SU-DHL-6 (cell line): ENCODE measurements around the gene NUDT3.
"Not testable (repeated sequence)": the region's sequence is repeated elsewhere in the genome, so short reads cannot be mapped to it uniquely, and the experiment has no call there.

ENCODE experiments used
- H2AFZ ChIP-seq: fragments of 200-600 bp; sonication (generic); 2 replicates; pipeline ENCODE4 v1.6.1; 2014; ENCODE audit warnings: low read depth, mild to moderate bottlenecking, moderate library complexity, mixed read lengths, antibody characterized with exemption, low read length; ENCODE audit not compliant: severe bottlenecking
- H3F3A ChIP-seq: fragments of 200-600 bp; shearing (Covaris generic); 2 replicates; pipeline ENCODE4 v1.6.0; 2016; ENCODE audit warnings: antibody characterized with exemption, mild to moderate bottlenecking; ENCODE audit not compliant: insufficient read depth
- H3K27ac ChIP-seq: fragments of 200-600 bp; sonication (generic); 2 replicates; pipeline ENCODE4 v1.5.1; 2016; ENCODE audit warnings: low read depth, mild to moderate bottlenecking, low read length, moderate library complexity, mixed read lengths
- H3K27me3 ChIP-seq: fragments of 200-600 bp; sonication (generic), shearing (Covaris generic); 2 replicates; pipeline ENCODE4 v1.6.0; 2014; ENCODE audit warnings: mild to moderate bottlenecking, low read length
- H3K36me3 ChIP-seq: fragments of 200-600 bp; sonication (generic); 2 replicates; pipeline ENCODE4 v1.6.1; 2014; ENCODE audit warnings: mild to moderate bottlenecking, low read length, mixed read lengths
- H3K4me2 ChIP-seq: fragments of 300-600, 200-600 bp; shearing (Covaris generic), sonication (generic); 2 replicates; pipeline ENCODE4 v1.6.0; 2014; ENCODE audit warnings: low read length, low read depth, mild to moderate bottlenecking; ENCODE audit not compliant: poor library complexity, severe bottlenecking
- H3K4me3 ChIP-seq: fragments of 200-600 bp; sonication (generic); 2 replicates; pipeline ENCODE4 v1.5.1; 2014; ENCODE audit warnings: antibody characterized with exemption, low read length, mild to moderate bottlenecking, mixed read lengths; ENCODE audit not compliant: insufficient read depth, poor library complexity, severe bottlenecking
- H3K79me2 ChIP-seq: fragments of 200-600 bp; sonication (generic); 2 replicates; pipeline ENCODE4 v1.6.1; 2014; ENCODE audit warnings: mild to moderate bottlenecking, low read length, moderate library complexity; ENCODE audit not compliant: insufficient read depth
- H3K9ac ChIP-seq: fragments of 200-600 bp; sonication (generic); 2 replicates; pipeline ENCODE4 v1.7.0; 2014; ENCODE audit warnings: mild to moderate bottlenecking, low read length
- H3K9me2 ChIP-seq: fragments of 200-600 bp; sonication (generic); replicated peaks from 2 replicates; pipeline ENCODE4 v1.6.1; 2014; ENCODE audit warnings: low read length; ENCODE audit not compliant: insufficient read depth
- H3K9me3 ChIP-seq: fragments of 200-600 bp; sonication (generic); 2 replicates; pipeline ENCODE4 v1.6.1; 2014; ENCODE audit warnings: low read length, mixed read lengths; ENCODE audit not compliant: insufficient read depth
- H4K20me1 ChIP-seq: fragments of 200-600 bp; sonication (generic); 2 replicates; pipeline ENCODE4 v1.6.1; 2014; ENCODE audit warnings: low read depth, mild to moderate bottlenecking, antibody characterized with exemption, low read length, moderate library complexity, mixed read lengths
- CTCF ChIP-seq: fragments of 200-600 bp; sonication (generic); IDR thresholded peaks from one replicate; pipeline ENCODE4 v1.5.1; 2017; ENCODE audit warnings: antibody characterized with exemption, mild to moderate bottlenecking, low read length, moderate library complexity; ENCODE audit not compliant: insufficient read depth, poor library complexity, severe bottlenecking
- EZH2phosphoT487 ChIP-seq: fragments of 200-600 bp; sonication (generic), shearing (Covaris generic); conservative IDR thresholded peaks from 2 replicates; pipeline ENCODE4 v1.6.1; 2018; ENCODE audit warnings: mild to moderate bottlenecking, antibody characterized with exemption, low read length, moderate library complexity, mixed read lengths

Gene NUDT3

DNA sequence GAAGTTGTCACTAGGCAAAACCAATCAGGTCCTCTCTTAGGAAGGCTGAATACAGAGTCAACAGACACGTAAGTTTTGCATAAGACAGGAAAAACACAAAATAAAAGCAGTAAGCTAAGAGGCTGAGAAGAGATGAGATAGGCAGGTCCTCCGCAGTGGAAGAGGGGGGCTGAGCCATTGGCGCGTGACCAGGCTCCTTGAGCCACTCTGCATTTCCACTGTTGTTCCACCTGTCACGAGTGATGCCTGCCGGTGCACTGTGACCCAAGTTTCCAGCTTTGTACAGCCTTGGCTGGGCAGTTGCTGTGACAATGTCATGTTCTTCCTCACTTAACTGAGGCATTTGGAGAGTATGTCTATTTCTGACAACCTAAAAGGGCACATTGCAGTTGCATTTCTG, 58.6 kb downstream of the NUDT3 start:
- no peak for TF ChIP-seq CTCF
- no peak for TF ChIP-seq EZH2phosphoT487
- H3K4me2 ChIP-seq, result no peak overlapping the region
- peaks cover 31% of the 10 kb centered on the region; the same call in 1 of the 2 replicates for H3K79me2 ChIP-seq

DNA sequence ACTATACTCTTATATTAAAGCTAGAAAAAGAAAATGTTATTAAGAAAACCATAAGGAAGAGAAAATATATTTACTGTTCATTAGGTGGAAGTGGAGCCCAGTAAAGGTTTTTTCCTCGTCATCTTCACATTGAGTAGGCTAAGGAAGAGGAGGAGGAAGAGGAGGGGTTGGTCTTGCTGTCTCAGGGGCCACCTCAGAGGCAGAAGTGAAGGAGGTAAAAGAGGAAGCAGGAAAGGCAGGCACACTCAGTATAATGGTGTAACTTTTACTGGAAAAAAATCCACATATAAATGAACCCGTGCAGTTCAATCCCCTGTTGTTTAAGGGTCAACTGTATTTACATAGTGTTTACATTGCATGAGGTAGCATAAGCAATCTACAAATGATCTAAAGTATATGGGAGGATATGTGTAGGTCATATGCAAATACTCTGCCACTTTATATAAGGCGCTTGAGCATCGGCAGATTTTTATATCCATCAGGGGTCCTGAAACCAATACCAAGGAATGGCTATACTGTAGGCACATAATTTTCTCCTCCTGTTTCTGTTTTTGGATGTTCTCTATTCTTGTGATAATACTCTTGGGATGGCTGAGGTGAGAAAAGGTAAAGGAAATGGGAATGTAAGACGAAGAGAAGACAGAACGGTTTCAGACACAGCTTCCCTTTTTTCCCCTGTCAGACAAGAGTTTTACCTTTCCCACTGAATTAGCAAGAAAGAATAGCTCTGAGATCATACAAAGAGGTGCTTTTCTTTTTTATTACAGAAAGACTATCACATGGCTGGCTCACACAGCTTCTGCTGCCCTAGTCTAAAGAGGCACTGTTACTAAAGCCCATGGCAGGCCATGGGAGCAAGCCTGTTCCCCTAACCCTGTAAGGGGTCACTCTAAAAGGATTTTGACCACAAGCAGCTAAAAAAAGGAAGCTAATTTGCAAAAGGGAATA, 59.9 kb downstream of the NUDT3 start:
- TF ChIP-seq EZH2phosphoT487 (no peak), CTCF (no peak)
- Histone ChIP-seq H3K4me2 (peak overlapping the region; percentile 30), H3K27ac (peak overlapping the region; percentile 9; the same call in 1 of the 2 replicates), H3K9me3 (no peaks in the 10 kb centered on the region), H3K36me3 (peaks cover 5% of the 10 kb centered on the region; the same call in 1 of the 2 replicates), H2AFZ (no peak overlapping the region), H3F3A (peaks cover 10% of the 10 kb centered on the region; the same call in 1 of the 2 replicates), H4K20me1 (no peaks in the 10 kb centered on the region), H3K4me3 (no peak overlapping the region), H3K27me3 (no peaks in the 10 kb centered on the region), H3K79me2 (peaks cover 26% of the 10 kb centered on the region; the same call in 1 of the 2 replicates), H3K9me2 (no peaks in the 10 kb centered on the region), H3K9ac (peak overlapping the region; percentile 4; the same call in 1 of the 2 replicates)

More for the DNA sequence above, 58.6 kb downstream of the NUDT3 start:
- no peaks in the 10 kb centered on the region for H4K20me1 ChIP-seq
- no peak overlapping the region for H3K9ac ChIP-seq
- no peak overlapping the region for H3K4me3 ChIP-seq
- H3K9me2 ChIP-seq, result no peaks in the 10 kb centered on the region
- peaks cover 5% of the 10 kb centered on the region; the same call in 1 of the 2 replicates for H3F3A ChIP-seq
- no peak overlapping the region for H2AFZ ChIP-seq
- H3K36me3 ChIP-seq, result peaks cover 5% of the 10 kb centered on the region; the same call in 1 of the 2 replicates
- no peaks in the 10 kb centered on the region for H3K9me3 ChIP-seq
- H3K27me3 ChIP-seq, result no peaks in the 10 kb centered on the region
- H3K27ac ChIP-seq, result no peak overlapping the region

- H3K36me3 ChIP-seq, result peaks cover 5% of the 10 kb centered on the region; the same call in 1 of the 2 replicates
- H3K79me2 ChIP-seq, result peaks cover 26% of the 10 kb centered on the region; the same call in 1 of the 2 replicates
- no peak overlapping the region for H3K4me3 ChIP-seq
- H3K9me3 ChIP-seq, result no peaks in the 10 kb centered on the region
- peaks cover 10% of the 10 kb centered on the region; the same call in 1 of the 2 replicates for H3F3A ChIP-seq
- H3K9ac ChIP-seq, result no peak overlapping the region
- H3K9me2 ChIP-seq, result no peaks in the 10 kb centered on the region
- no peak overlapping the region for H2AFZ ChIP-seq
- H3K27ac ChIP-seq, result no peak overlapping the region
- no peaks in the 10 kb centered on the region for H4K20me1 ChIP-seq
- H3K4me2 ChIP-seq, result no peak overlapping the region
- no peak for TF ChIP-seq CTCF
- no peak for TF ChIP-seq EZH2phosphoT487
- no peaks in the 10 kb centered on the region for H3K27me3 ChIP-seq
Observed at GRCh38 chr6:34331371-34332050, 61.0 kb downstream of the NUDT3 start.

DNA sequence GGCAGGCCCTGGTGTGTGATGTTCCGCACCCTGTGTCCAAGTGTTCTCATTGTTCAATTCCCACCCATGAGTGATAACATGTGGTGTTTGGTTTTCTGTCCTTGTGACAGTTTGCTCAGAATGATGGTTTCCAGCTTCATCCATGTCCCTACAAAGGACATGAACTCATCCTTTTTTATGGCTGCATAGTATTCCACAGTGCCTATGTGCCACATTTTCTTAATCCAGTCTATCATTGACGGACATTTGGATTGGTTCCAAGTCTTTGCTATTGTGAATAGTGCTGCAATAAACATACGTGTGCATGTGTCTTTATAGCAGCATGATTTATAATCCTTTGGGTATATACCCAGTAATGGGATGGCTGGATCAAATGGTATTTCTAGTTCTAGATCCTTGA, 62.7 kb downstream of the NUDT3 start:
- not testable (repeated sequence) for H3K4me3 ChIP-seq, H2AFZ ChIP-seq, H3K9ac ChIP-seq, H3K4me2 ChIP-seq, H3K27ac ChIP-seq, H3K9me2 ChIP-seq, H3K27me3 ChIP-seq, H3K9me3 ChIP-seq, H3K36me3 ChIP-seq, H4K20me1 ChIP-seq
- peaks cover 17% of the 10 kb centered on the region; the same call in 1 of the 2 replicates for H3F3A ChIP-seq
- peaks cover 33% of the 10 kb centered on the region for H3K79me2 ChIP-seq
